ENCODE data around the gene OR10H4. TPM values are rescaled to one million over a fixed set of nuclear protein-coding genes. Genes with fewer than 3 reads are reported as not detected.
"Not testable (repeated sequence)": the region's sequence is repeated elsewhere in the genome, so short reads cannot be mapped to it uniquely, and the experiment has no call there.

OR10H4 gene
- polyA plus RNA-seq, 2 donors, result not detected

- Histone ChIP-seq H3K36me3 (ENCODE audit: control insufficient read depth in 2 of 2, insufficient read depth in 2 of 2, low read length in 1 of 2) (no peaks in the 10 kb centered on the region), H3K27ac (ENCODE audit: low read depth in 2 of 2, low read length in 1 of 2) (no peak overlapping the region), H3K4me3 (ENCODE audit: low read depth in 1 of 2, low read length in 2 of 2) (no peak overlapping the region), H3K27me3 (ENCODE audit: control insufficient read depth in 1 of 2, insufficient read depth in 2 of 2, low read length in 2 of 2) (no peaks in the 10 kb centered on the region), H3K9me3 (ENCODE audit: control insufficient read depth in 2 of 2, insufficient read depth in 1 of 2, low read depth in 1 of 2, low read length in 1 of 2) (no peaks in the 10 kb centered on the region), H3K4me1 (ENCODE audit: control insufficient read depth in 2 of 2, insufficient read depth in 2 of 2, low read length in 1 of 2) (no peaks in the 10 kb centered on the region)
- 52 to 59% methylated on average over 5 of the region's 5 CpGs for WGBS, 2 donors
Observed at GRCh38 chr19:15974856-15975255, 26.0 kb downstream of the OR10H4 start.

- Histone ChIP-seq H3K9me3 (ENCODE audit: control insufficient read depth in 2 of 2, insufficient read depth in 1 of 2, low read depth in 1 of 2, low read length in 1 of 2) (peaks cover 0 to 4% of the 10 kb centered on the region in 2 donors), H3K36me3 (ENCODE audit: control insufficient read depth in 2 of 2, insufficient read depth in 2 of 2, low read length in 1 of 2) (no peaks in the 10 kb centered on the region), H3K27ac (ENCODE audit: low read depth in 2 of 2, low read length in 1 of 2) (no peak overlapping the region), H3K27me3 (ENCODE audit: control insufficient read depth in 1 of 2, insufficient read depth in 2 of 2, low read length in 2 of 2) (no peaks in the 10 kb centered on the region), H3K4me3 (ENCODE audit: low read depth in 1 of 2, low read length in 2 of 2) (no peak overlapping the region), H3K4me1 (ENCODE audit: control insufficient read depth in 2 of 2, insufficient read depth in 2 of 2, low read length in 1 of 2) (no peaks in the 10 kb centered on the region)
- 31 to 60% methylated on average over 10 of the region's 10 CpGs for WGBS, 2 donors
Observed at GRCh38 chr19:15976836-15977689, 28.3 kb downstream of the OR10H4 start.

- peaks cover 0 to 7% of the 10 kb centered on the region in 2 donors for H3K9me3 ChIP-seq (ENCODE audit: control insufficient read depth in 2 of 2, insufficient read depth in 1 of 2, low read depth in 1 of 2, low read length in 1 of 2)
- no peaks in the 10 kb centered on the region for H3K4me1 ChIP-seq (ENCODE audit: control insufficient read depth in 2 of 2, insufficient read depth in 2 of 2, low read length in 1 of 2)
- no peak overlapping the region for H3K27ac ChIP-seq (ENCODE audit: low read depth in 2 of 2, low read length in 1 of 2)
- H3K27me3 ChIP-seq (ENCODE audit: control insufficient read depth in 1 of 2, insufficient read depth in 2 of 2, low read length in 2 of 2), result no peaks in the 10 kb centered on the region
- 63 to 71% methylated on average over 7 of the region's 7 CpGs for WGBS, 2 donors
- no peaks in the 10 kb centered on the region for H3K36me3 ChIP-seq (ENCODE audit: control insufficient read depth in 2 of 2, insufficient read depth in 2 of 2, low read length in 1 of 2)
- no peak overlapping the region for H3K4me3 ChIP-seq (ENCODE audit: low read depth in 1 of 2, low read length in 2 of 2)
Observed at GRCh38 chr19:15977690-15978089, 28.9 kb downstream of the OR10H4 start.

GRCh38 chr19:15979293-15979692 is 30.5 kb downstream of the OR10H4 start:
- H3K4me1 ChIP-seq (ENCODE audit: control insufficient read depth in 2 of 2, insufficient read depth in 2 of 2, low read length in 1 of 2), result no peaks in the 10 kb centered on the region
- 76 to 78% methylated on average over 4 of the region's 4 CpGs for WGBS, 2 donors
- no peaks in the 10 kb centered on the region for H3K27me3 ChIP-seq (ENCODE audit: control insufficient read depth in 1 of 2, insufficient read depth in 2 of 2, low read length in 2 of 2)

GRCh38 chr19:15985831-15986230 is 37.0 kb downstream of the OR10H4 start:
- 48 to 56% methylated on average over 6 of the region's 6 CpGs for WGBS, 2 donors
- not testable (repeated sequence) for H3K4me3 ChIP-seq (ENCODE audit: low read depth in 1 of 2, low read length in 2 of 2); H3K9me3 ChIP-seq (ENCODE audit: control insufficient read depth in 2 of 2, insufficient read depth in 1 of 2, low read depth in 1 of 2, low read length in 1 of 2); H3K27ac ChIP-seq (ENCODE audit: low read depth in 2 of 2, low read length in 1 of 2); H3K36me3 ChIP-seq (ENCODE audit: control insufficient read depth in 2 of 2, insufficient read depth in 2 of 2, low read length in 1 of 2); H3K27me3 ChIP-seq (ENCODE audit: control insufficient read depth in 1 of 2, insufficient read depth in 2 of 2, low read length in 2 of 2); H3K4me1 ChIP-seq (ENCODE audit: control insufficient read depth in 2 of 2, insufficient read depth in 2 of 2, low read length in 1 of 2)

More at GRCh38 chr19:15979293-15979692, 30.5 kb downstream of the OR10H4 start:
- H3K27ac ChIP-seq (ENCODE audit: low read depth in 2 of 2, low read length in 1 of 2), result no peak overlapping the region
- no peaks in the 10 kb centered on the region for H3K36me3 ChIP-seq (ENCODE audit: control insufficient read depth in 2 of 2, insufficient read depth in 2 of 2, low read length in 1 of 2)
- H3K9me3 ChIP-seq (ENCODE audit: control insufficient read depth in 2 of 2, insufficient read depth in 1 of 2, low read depth in 1 of 2, low read length in 1 of 2), result peaks cover 0 to 7% of the 10 kb centered on the region in 2 donors
- no peak overlapping the region for H3K4me3 ChIP-seq (ENCODE audit: low read depth in 1 of 2, low read length in 2 of 2)

GRCh38 chr19:15986701-15987100 is 37.9 kb downstream of the OR10H4 start:
- no peaks in the 10 kb centered on the region for H3K4me1 ChIP-seq (ENCODE audit: control insufficient read depth in 2 of 2, insufficient read depth in 2 of 2, low read length in 1 of 2)
- H3K9me3 ChIP-seq (ENCODE audit: control insufficient read depth in 2 of 2, insufficient read depth in 1 of 2, low read depth in 1 of 2, low read length in 1 of 2), result peaks cover 0 to 3% of the 10 kb centered on the region in 2 donors
- no peak overlapping the region for H3K27ac ChIP-seq (ENCODE audit: low read depth in 2 of 2, low read length in 1 of 2)
- H3K36me3 ChIP-seq (ENCODE audit: control insufficient read depth in 2 of 2, insufficient read depth in 2 of 2, low read length in 1 of 2), result no peaks in the 10 kb centered on the region
- no peaks in the 10 kb centered on the region for H3K27me3 ChIP-seq (ENCODE audit: control insufficient read depth in 1 of 2, insufficient read depth in 2 of 2, low read length in 2 of 2)
- H3K4me3 ChIP-seq (ENCODE audit: low read depth in 1 of 2, low read length in 2 of 2), result no peak overlapping the region
- 54 to 65% methylated on average over 2 of the region's 2 CpGs for WGBS, 2 donors

- H3K4me3 ChIP-seq (ENCODE audit: low read depth in 1 of 2, low read length in 2 of 2), result no peak overlapping the region
- H3K9me3 ChIP-seq (ENCODE audit: control insufficient read depth in 2 of 2, insufficient read depth in 1 of 2, low read depth in 1 of 2, low read length in 1 of 2), result peaks cover 0 to 4% of the 10 kb centered on the region in 2 donors
- H3K36me3 ChIP-seq (ENCODE audit: control insufficient read depth in 2 of 2, insufficient read depth in 2 of 2, low read length in 1 of 2), result no peaks in the 10 kb centered on the region
- H3K27ac ChIP-seq (ENCODE audit: low read depth in 2 of 2, low read length in 1 of 2), result no peak overlapping the region
- WGBS, 2 donors, result 29 to 35% methylated on average over 3 of the region's 3 CpGs
- H3K4me1 ChIP-seq (ENCODE audit: control insufficient read depth in 2 of 2, insufficient read depth in 2 of 2, low read length in 1 of 2), result no peaks in the 10 kb centered on the region
- H3K27me3 ChIP-seq (ENCODE audit: control insufficient read depth in 1 of 2, insufficient read depth in 2 of 2, low read length in 2 of 2), result no peaks in the 10 kb centered on the region
Observed at GRCh38 chr19:15989889-15990288, 41.1 kb downstream of the OR10H4 start.

- H3K27ac ChIP-seq (ENCODE audit: low read depth in 2 of 2, low read length in 1 of 2), result no peak overlapping the region
- no peak overlapping the region for H3K4me3 ChIP-seq (ENCODE audit: low read depth in 1 of 2, low read length in 2 of 2)
- H3K36me3 ChIP-seq (ENCODE audit: control insufficient read depth in 2 of 2, insufficient read depth in 2 of 2, low read length in 1 of 2), result no peaks in the 10 kb centered on the region
- peaks cover 6 to 10% of the 10 kb centered on the region in 2 donors for H3K9me3 ChIP-seq (ENCODE audit: control insufficient read depth in 2 of 2, insufficient read depth in 1 of 2, low read depth in 1 of 2, low read length in 1 of 2)
- no peaks in the 10 kb centered on the region for H3K4me1 ChIP-seq (ENCODE audit: control insufficient read depth in 2 of 2, insufficient read depth in 2 of 2, low read length in 1 of 2)
- H3K27me3 ChIP-seq (ENCODE audit: control insufficient read depth in 1 of 2, insufficient read depth in 2 of 2, low read length in 2 of 2), result no peaks in the 10 kb centered on the region
Observed at GRCh38 chr19:15991602-15992001, 42.8 kb downstream of the OR10H4 start.

- H3K27me3 ChIP-seq (ENCODE audit: control insufficient read depth in 1 of 2, insufficient read depth in 2 of 2, low read length in 2 of 2), result no peaks in the 10 kb centered on the region
- WGBS, 2 donors, result 58 to 74% methylated on average over 5 of the region's 5 CpGs
- peaks cover 6 to 10% of the 10 kb centered on the region in 2 donors for H3K9me3 ChIP-seq (ENCODE audit: control insufficient read depth in 2 of 2, insufficient read depth in 1 of 2, low read depth in 1 of 2, low read length in 1 of 2)
- no peak overlapping the region for H3K4me3 ChIP-seq (ENCODE audit: low read depth in 1 of 2, low read length in 2 of 2)
- no peak overlapping the region for H3K27ac ChIP-seq (ENCODE audit: low read depth in 2 of 2, low read length in 1 of 2)
- H3K4me1 ChIP-seq (ENCODE audit: control insufficient read depth in 2 of 2, insufficient read depth in 2 of 2, low read length in 1 of 2), result no peaks in the 10 kb centered on the region
- no peaks in the 10 kb centered on the region for H3K36me3 ChIP-seq (ENCODE audit: control insufficient read depth in 2 of 2, insufficient read depth in 2 of 2, low read length in 1 of 2)
Observed at GRCh38 chr19:15992014-15992413, 43.2 kb downstream of the OR10H4 start.

- Histone ChIP-seq H3K36me3 (ENCODE audit: control insufficient read depth in 2 of 2, insufficient read depth in 2 of 2, low read length in 1 of 2) (no peaks in the 10 kb centered on the region), H3K27ac (ENCODE audit: low read depth in 2 of 2, low read length in 1 of 2) (no peak overlapping the region), H3K27me3 (ENCODE audit: control insufficient read depth in 1 of 2, insufficient read depth in 2 of 2, low read length in 2 of 2) (no peaks in the 10 kb centered on the region), H3K4me1 (ENCODE audit: control insufficient read depth in 2 of 2, insufficient read depth in 2 of 2, low read length in 1 of 2) (no peaks in the 10 kb centered on the region), H3K9me3 (ENCODE audit: control insufficient read depth in 2 of 2, insufficient read depth in 1 of 2, low read depth in 1 of 2, low read length in 1 of 2) (peaks cover 6 to 10% of the 10 kb centered on the region in 2 donors), H3K4me3 (ENCODE audit: low read depth in 1 of 2, low read length in 2 of 2) (no peak overlapping the region)
- 67 to 72% methylated on average over 6 of the region's 6 CpGs for WGBS, 2 donors
Observed at GRCh38 chr19:15995536-15995935, 46.7 kb downstream of the OR10H4 start.
